ENCODE measurements around the gene RUBCNL. TPM values are rescaled to one million over a fixed set of nuclear protein-coding genes. Genes with fewer than 3 reads are reported as not detected.
A peak's percentile ranks its signal among the peaks of the same experiment; 100 is the strongest.
"Not testable (repeated sequence)": the region's sequence is repeated elsewhere in the genome, so short reads cannot be mapped to it uniquely, and the experiment has no call there.

RUBCNL gene
- total and polyA plus RNA-seq, 4 donors: 1.3 to 12.8 (median 3.9) TPM

- ATAC-seq (ENCODE audit: low FRiP score): no peak
- H3K36me3 ChIP-seq (ENCODE audit: control insufficient read depth in 1 of 2, insufficient read depth in 2 of 2, low read length in 1 of 2): no peaks in the 10 kb centered on the region
- intact Hi-C loops (cut with DNase I): no loop called here
- no peaks in the 10 kb centered on the region for H3K27me3 ChIP-seq (ENCODE audit: control insufficient read depth in 1 of 2, insufficient read depth in 2 of 2, low read length in 1 of 2)
- no peaks in the 10 kb centered on the region for H3K4me1 ChIP-seq (ENCODE audit: control insufficient read depth in 1 of 2, insufficient read depth in 2 of 2, low read length in 2 of 2)
- H3K4me3 ChIP-seq (ENCODE audit: low read length in 2 of 2): no peak overlapping the region
- H3K9me3 ChIP-seq (ENCODE audit: control insufficient read depth, low read length): no peaks in the 10 kb centered on the region
- WGBS, 2 donors: 68 to 79% methylated on average over 2 of the region's 2 CpGs
- no peak overlapping the region for H3K27ac ChIP-seq (ENCODE audit: low read depth in 1 of 2, low read length in 2 of 2)
- no peak for DNase-seq
Observed at GRCh38 chr13:46379611-46380010, 7.4 kb downstream of the RUBCNL start.

DNA sequence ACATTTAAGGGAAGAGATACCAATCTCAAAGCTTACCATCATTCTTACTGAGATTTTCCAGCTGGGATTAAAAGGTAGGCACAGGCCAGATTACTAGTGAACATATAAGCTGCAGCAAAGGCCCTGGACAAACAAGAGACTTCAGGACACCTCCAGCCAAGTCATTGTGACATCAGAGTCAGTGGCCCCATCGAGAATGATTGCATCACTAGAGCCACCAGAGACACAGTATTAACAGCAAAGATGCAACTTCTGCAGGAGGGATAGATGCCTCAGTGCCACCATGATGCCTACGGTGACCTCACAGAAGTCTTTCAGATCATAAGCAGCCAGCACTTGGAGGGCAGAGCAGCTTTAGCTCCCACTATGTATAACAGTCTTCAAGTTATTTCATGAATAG is 8.6 kb downstream of the RUBCNL start:
- 85 to 95% methylated on average over 2 of the region's 2 CpGs for WGBS, 2 donors
- H3K4me1 ChIP-seq (ENCODE audit: control insufficient read depth in 1 of 2, insufficient read depth in 2 of 2, low read length in 2 of 2): no peaks in the 10 kb centered on the region
- H3K4me3 ChIP-seq (ENCODE audit: low read length in 2 of 2): no peak overlapping the region
- H3K27me3 ChIP-seq (ENCODE audit: control insufficient read depth in 1 of 2, insufficient read depth in 2 of 2, low read length in 1 of 2): no peaks in the 10 kb centered on the region
- intact Hi-C loops (cut with DNase I): no loop called here
- H3K36me3 ChIP-seq (ENCODE audit: control insufficient read depth in 1 of 2, insufficient read depth in 2 of 2, low read length in 1 of 2): no peaks in the 10 kb centered on the region
- H3K9me3 ChIP-seq (ENCODE audit: control insufficient read depth, low read length): no peaks in the 10 kb centered on the region
- ATAC-seq (ENCODE audit: low FRiP score) (no peak), DNase-seq (no peak)
- H3K27ac ChIP-seq (ENCODE audit: low read depth in 1 of 2, low read length in 2 of 2): no peak overlapping the region

DNA sequence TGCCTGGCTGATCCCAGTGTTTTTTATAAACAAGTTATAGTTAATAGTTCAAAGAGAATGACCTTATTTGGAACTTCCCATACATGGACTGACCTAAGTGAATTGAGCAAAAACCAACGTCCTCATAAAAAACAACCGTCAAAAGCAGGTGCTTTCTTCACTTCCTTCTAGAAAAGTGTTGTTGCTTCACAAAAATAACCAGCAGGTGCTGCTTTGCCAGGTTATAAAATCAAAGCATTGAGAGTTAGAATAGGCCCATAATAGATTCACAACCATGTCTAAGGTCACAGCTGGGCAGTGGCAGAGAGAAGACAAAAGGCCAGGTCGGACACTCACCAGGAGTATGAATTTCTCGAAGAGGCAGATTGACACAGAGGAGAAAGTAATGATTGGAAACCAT is 9.5 kb downstream of the RUBCNL start:
- no peaks in the 10 kb centered on the region for H3K4me1 ChIP-seq (ENCODE audit: control insufficient read depth in 1 of 2, insufficient read depth in 2 of 2, low read length in 2 of 2)
- no peak overlapping the region for H3K4me3 ChIP-seq (ENCODE audit: low read length in 2 of 2)
- no peak overlapping the region for H3K27ac ChIP-seq (ENCODE audit: low read depth in 1 of 2, low read length in 2 of 2)
- WGBS, 2 donors: 87% methylated on average over 4 of the region's 4 CpGs
- ATAC-seq (ENCODE audit: low FRiP score) (no peak), DNase-seq (no peak)
- no peaks in the 10 kb centered on the region for H3K9me3 ChIP-seq (ENCODE audit: control insufficient read depth, low read length)
- intact Hi-C loops (cut with DNase I): no loop called here
- H3K27me3 ChIP-seq (ENCODE audit: control insufficient read depth in 1 of 2, insufficient read depth in 2 of 2, low read length in 1 of 2): no peaks in the 10 kb centered on the region
- H3K36me3 ChIP-seq (ENCODE audit: control insufficient read depth in 1 of 2, insufficient read depth in 2 of 2, low read length in 1 of 2): no peaks in the 10 kb centered on the region

GRCh38 chr13:46374710-46375109 is 12.3 kb downstream of the RUBCNL start:
- Histone ChIP-seq H3K4me3 (ENCODE audit: low read length in 2 of 2) (no peak overlapping the region), H3K9me3 (ENCODE audit: control insufficient read depth, low read length) (no peaks in the 10 kb centered on the region), H3K4me1 (ENCODE audit: control insufficient read depth in 1 of 2, insufficient read depth in 2 of 2, low read length in 2 of 2) (peaks cover 1 to 6% of the 10 kb centered on the region in 2 donors), H3K27ac (ENCODE audit: low read depth in 1 of 2, low read length in 2 of 2) (no peak overlapping the region), H3K27me3 (ENCODE audit: control insufficient read depth in 1 of 2, insufficient read depth in 2 of 2, low read length in 1 of 2) (no peaks in the 10 kb centered on the region), H3K36me3 (ENCODE audit: control insufficient read depth in 1 of 2, insufficient read depth in 2 of 2, low read length in 1 of 2) (no peaks in the 10 kb centered on the region)
- no peak for DNase-seq
- ATAC-seq (ENCODE audit: low FRiP score): no peak
- WGBS, 2 donors: 86 to 87% methylated on average over 2 of the region's 2 CpGs
- intact Hi-C loops (cut with DNase I): no loop called here

DNA sequence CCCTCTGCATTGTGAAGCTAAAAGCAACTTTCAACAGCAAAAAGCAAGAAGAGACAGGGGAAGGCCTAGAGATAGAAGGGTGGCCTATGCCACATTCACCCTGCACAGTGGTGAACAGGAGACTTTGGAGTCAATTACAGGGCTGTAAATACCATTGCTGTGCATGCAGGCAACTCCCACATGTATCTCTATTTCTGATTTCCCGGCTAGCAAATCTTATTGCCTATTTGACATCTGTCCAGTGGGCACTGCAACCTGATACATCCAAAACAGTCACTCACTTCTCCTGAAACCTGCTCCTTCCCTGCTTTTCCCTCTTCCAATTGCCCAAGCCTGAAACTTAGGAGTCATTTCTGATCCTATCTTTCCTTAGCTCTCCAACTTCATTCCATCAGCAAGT is 13.4 kb downstream of the RUBCNL start:
- H3K4me1 ChIP-seq (ENCODE audit: control insufficient read depth in 1 of 2, insufficient read depth in 2 of 2, low read length in 2 of 2): peaks cover 3 to 7% of the 10 kb centered on the region in 2 donors
- DNase-seq (no peak), ATAC-seq (ENCODE audit: low FRiP score) (no peak)
- no peak overlapping the region for H3K4me3 ChIP-seq (ENCODE audit: low read length in 2 of 2)
- WGBS, 2 donors: 55 to 56% methylated on average over 1 of the region's 1 CpG
- H3K27ac ChIP-seq (ENCODE audit: low read depth in 1 of 2, low read length in 2 of 2): no peak overlapping the region
- no peaks in the 10 kb centered on the region for H3K9me3 ChIP-seq (ENCODE audit: control insufficient read depth, low read length)
- H3K36me3 ChIP-seq (ENCODE audit: control insufficient read depth in 1 of 2, insufficient read depth in 2 of 2, low read length in 1 of 2): no peaks in the 10 kb centered on the region
- H3K27me3 ChIP-seq (ENCODE audit: control insufficient read depth in 1 of 2, insufficient read depth in 2 of 2, low read length in 1 of 2): no peaks in the 10 kb centered on the region
- intact Hi-C loops (cut with DNase I): no loop called here

- H3K27me3 ChIP-seq (ENCODE audit: control insufficient read depth in 1 of 2, insufficient read depth in 2 of 2, low read length in 1 of 2); H3K36me3 ChIP-seq (ENCODE audit: control insufficient read depth in 1 of 2, insufficient read depth in 2 of 2, low read length in 1 of 2); intact Hi-C loops (cut with DNase I); H3K27ac ChIP-seq (ENCODE audit: low read depth in 1 of 2, low read length in 2 of 2); H3K4me3 ChIP-seq (ENCODE audit: low read length in 2 of 2); H3K4me1 ChIP-seq (ENCODE audit: control insufficient read depth in 1 of 2, insufficient read depth in 2 of 2, low read length in 2 of 2); H3K9me3 ChIP-seq (ENCODE audit: control insufficient read depth, low read length); ATAC-seq (ENCODE audit: low FRiP score); DNase-seq: not testable (repeated sequence)
- WGBS, 2 donors: 88 to 93% methylated on average over 8 of the region's 8 CpGs
Observed at GRCh38 chr13:46372938-46373337, 14.1 kb downstream of the RUBCNL start.

DNA sequence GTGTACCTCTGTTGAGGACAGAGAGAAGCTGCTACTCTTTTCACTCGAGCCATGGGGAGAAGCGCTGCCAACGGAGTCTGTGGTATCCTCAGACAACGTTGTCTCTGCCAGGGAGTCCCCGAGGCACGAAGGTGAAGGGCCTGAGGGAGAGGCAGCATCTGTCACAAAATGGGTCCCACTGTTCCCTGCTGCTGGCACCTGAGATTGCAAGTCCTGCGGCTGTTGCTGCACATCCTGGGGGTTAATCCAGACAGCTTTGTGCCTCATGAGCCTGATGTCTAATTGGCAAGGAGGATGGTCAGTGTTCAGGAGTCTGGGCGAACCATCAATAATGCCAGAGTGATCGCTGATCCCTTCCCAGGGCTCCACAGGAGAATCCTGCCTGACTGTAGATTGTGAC is 15.0 kb downstream of the RUBCNL start:
- no peak overlapping the region for H3K4me3 ChIP-seq (ENCODE audit: low read length in 2 of 2)
- intact Hi-C loops (cut with DNase I): no loop called here
- WGBS, 2 donors: 90 to 91% methylated on average over 9 of the region's 9 CpGs
- H3K27ac ChIP-seq (ENCODE audit: low read depth in 1 of 2, low read length in 2 of 2): no peak overlapping the region
- no peaks in the 10 kb centered on the region for H3K9me3 ChIP-seq (ENCODE audit: control insufficient read depth, low read length)
- peaks cover 3 to 7% of the 10 kb centered on the region in 2 donors for H3K4me1 ChIP-seq (ENCODE audit: control insufficient read depth in 1 of 2, insufficient read depth in 2 of 2, low read length in 2 of 2)
- no peaks in the 10 kb centered on the region for H3K27me3 ChIP-seq (ENCODE audit: control insufficient read depth in 1 of 2, insufficient read depth in 2 of 2, low read length in 1 of 2)
- ATAC-seq (ENCODE audit: low FRiP score) (no peak), DNase-seq (no peak)
- no peaks in the 10 kb centered on the region for H3K36me3 ChIP-seq (ENCODE audit: control insufficient read depth in 1 of 2, insufficient read depth in 2 of 2, low read length in 1 of 2)

- peak overlapping the region in 1 of 2 donors; percentile 33 for H3K27ac ChIP-seq (ENCODE audit: low read depth in 1 of 2, low read length in 2 of 2)
Observed at GRCh38 chr13:46369506-46370277, 17.4 kb downstream of the RUBCNL start.

GRCh38 chr13:46367617-46368327 is 19.3 kb downstream of the RUBCNL start:
- H3K27ac ChIP-seq (ENCODE audit: low read depth in 1 of 2, low read length in 2 of 2): no peak overlapping the region
- H3K9me3 ChIP-seq (ENCODE audit: control insufficient read depth, low read length): no peaks in the 10 kb centered on the region
- DNase-seq: no peak
- intact Hi-C loops (cut with DNase I): no loop called here
- ATAC-seq (ENCODE audit: low FRiP score): no peak
- 76% methylated on average over 3 of the region's 3 CpGs for WGBS, 2 donors
- peaks cover 3 to 7% of the 10 kb centered on the region in 2 donors for H3K4me1 ChIP-seq (ENCODE audit: control insufficient read depth in 1 of 2, insufficient read depth in 2 of 2, low read length in 2 of 2)
- no peaks in the 10 kb centered on the region for H3K36me3 ChIP-seq (ENCODE audit: control insufficient read depth in 1 of 2, insufficient read depth in 2 of 2, low read length in 1 of 2)
- H3K27me3 ChIP-seq (ENCODE audit: control insufficient read depth in 1 of 2, insufficient read depth in 2 of 2, low read length in 1 of 2): no peaks in the 10 kb centered on the region
- no peak overlapping the region for H3K4me3 ChIP-seq (ENCODE audit: low read length in 2 of 2)

More at GRCh38 chr13:46369506-46370277, 17.4 kb downstream of the RUBCNL start:
- DNase-seq (no peak), ATAC-seq (ENCODE audit: low FRiP score) (no peak)
- Histone ChIP-seq H3K9me3 (ENCODE audit: control insufficient read depth, low read length) (no peaks in the 10 kb centered on the region), H3K27me3 (ENCODE audit: control insufficient read depth in 1 of 2, insufficient read depth in 2 of 2, low read length in 1 of 2) (no peaks in the 10 kb centered on the region), H3K4me1 (ENCODE audit: control insufficient read depth in 1 of 2, insufficient read depth in 2 of 2, low read length in 2 of 2) (peaks cover 3 to 7% of the 10 kb centered on the region in 2 donors), H3K36me3 (ENCODE audit: control insufficient read depth in 1 of 2, insufficient read depth in 2 of 2, low read length in 1 of 2) (no peaks in the 10 kb centered on the region), H3K4me3 (ENCODE audit: low read length in 2 of 2) (no peak overlapping the region)
- intact Hi-C loops (cut with DNase I): no loop called here
- WGBS, 2 donors: 44 to 45% methylated on average over 4 of the region's 4 CpGs

Measured in aorta (tissue), 5 donors.